ENCODE measurements around the gene P3H2.

DNA sequence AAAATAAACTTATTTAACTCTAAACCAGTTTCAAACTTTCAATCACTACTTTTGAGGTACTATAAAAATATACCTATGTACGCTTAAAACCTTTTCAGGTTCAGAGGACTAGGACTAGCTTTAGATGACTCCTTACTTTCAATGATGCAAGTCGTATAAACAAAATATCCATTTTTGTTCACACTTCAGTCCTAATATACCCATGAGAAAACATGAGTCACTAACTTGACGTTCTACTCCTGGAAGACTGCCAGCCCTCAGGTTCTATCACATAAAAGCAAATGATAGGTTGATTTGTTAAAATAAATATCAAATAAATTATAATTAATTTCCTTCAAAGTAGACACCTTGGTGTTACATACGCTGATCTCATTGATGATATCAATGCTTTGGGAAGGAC, 10.6 kb upstream of the P3H2 start:
- TF ChIP-seq POLR2A (IDR thresholded peaks at IDR 0.05; ENCODE audit: low read depth), result no peak
- TF ChIP-seq, protein P1, sequence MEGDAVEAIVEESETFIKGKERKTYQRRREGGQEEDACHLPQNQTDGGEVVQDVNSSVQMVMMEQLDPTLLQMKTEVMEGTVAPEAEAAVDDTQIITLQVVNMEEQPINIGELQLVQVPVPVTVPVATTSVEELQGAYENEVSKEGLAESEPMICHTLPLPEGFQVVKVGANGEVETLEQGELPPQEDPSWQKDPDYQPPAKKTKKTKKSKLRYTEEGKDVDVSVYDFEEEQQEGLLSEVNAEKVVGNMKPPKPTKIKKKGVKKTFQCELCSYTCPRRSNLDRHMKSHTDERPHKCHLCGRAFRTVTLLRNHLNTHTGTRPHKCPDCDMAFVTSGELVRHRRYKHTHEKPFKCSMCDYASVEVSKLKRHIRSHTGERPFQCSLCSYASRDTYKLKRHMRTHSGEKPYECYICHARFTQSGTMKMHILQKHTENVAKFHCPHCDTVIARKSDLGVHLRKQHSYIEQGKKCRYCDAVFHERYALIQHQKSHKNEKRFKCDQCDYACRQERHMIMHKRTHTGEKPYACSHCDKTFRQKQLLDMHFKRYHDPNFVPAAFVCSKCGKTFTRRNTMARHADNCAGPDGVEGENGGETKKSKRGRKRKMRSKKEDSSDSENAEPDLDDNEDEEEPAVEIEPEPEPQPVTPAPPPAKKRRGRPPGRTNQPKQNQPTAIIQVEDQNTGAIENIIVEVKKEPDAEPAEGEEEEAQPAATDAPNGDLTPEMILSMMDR (IDR thresholded peaks at IDR 0.05), result no peak
